ENCODE measurements around the gene PRRT3.

Gene PRRT3

DNA sequence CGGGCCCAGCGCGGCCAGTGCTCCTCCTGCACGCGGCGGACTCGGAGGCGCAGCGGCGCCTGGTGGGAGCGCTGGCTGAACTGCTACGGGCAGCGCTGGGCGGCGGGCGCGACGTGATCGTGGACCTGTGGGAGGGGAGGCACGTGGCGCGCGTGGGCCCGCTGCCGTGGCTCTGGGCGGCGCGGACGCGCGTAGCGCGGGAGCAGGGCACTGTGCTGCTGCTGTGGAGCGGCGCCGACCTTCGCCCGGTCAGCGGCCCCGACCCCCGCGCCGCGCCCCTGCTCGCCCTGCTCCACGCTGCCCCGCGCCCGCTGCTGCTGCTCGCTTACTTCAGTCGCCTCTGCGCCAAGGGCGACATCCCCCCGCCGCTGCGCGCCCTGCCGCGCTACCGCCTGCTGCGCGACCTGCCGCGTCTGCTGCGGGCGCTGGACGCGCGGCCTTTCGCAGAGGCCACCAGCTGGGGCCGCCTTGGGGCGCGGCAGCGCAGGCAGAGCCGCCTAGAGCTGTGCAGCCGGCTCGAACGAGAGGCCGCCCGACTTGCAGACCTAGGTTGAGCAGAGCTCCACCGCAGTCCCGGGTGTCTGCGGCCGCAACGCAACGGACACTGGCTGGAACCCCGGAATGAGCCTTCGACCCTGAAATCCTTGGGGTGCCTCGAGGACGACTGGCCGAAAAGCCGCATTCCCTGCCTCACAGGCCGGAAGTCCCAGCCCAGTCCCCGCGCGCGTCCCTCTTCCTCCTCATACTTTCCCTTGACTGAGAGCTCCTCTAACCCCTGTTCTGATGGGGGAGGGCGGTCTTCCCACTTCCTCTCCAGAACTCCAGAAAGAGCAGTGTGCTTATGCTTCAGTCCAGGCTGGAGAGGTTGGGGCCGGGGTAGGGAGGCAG, 36.7 kb downstream of the PRRT3 start:
- peak overlapping the region; percentile 36 to 83 (median 68) for H3K4me3 ChIP-seq (ENCODE audit: control insufficient read depth in 1 of 7, extremely low read depth in 1 of 7, insufficient read depth in 4 of 7, low read depth in 2 of 7, low read length in 6 of 7)
- DNase-seq, result peak in 2 of 3 donors; percentile 47 to 63
- peaks cover 0 to 4% (median 0%) of the 10 kb centered on the region in 5 experiments for H3K9me3 ChIP-seq (ENCODE audit: control extremely low read depth in 1 of 5, control insufficient read depth in 4 of 5, insufficient read depth in 2 of 5, low read depth in 1 of 5, low read length in 4 of 5)
- POLR2A ChIA-PET, result interaction anchor here (1.0 to 2.3 kb wide), 2 partner anchors 18 to 24 kb away, joined by 7 to 8 read pairs; partner anchors contain the start of genes CRELD1 and JAGN1
- WGBS (ENCODE audit: insufficient coverage), result under 1% methylated on average over 78 of the region's 99 CpGs
- CTCF ChIA-PET, result interaction anchor here (0.6 to 6.2 kb wide), 8 partner anchors 13 to 312 kb away, joined by 3 to 48 read pairs (median 4); partner anchors contain the start of gene IL17RE
- H3K4me1 ChIP-seq (ENCODE audit: control extremely low read depth in 1 of 4, control insufficient read depth in 4 of 4, insufficient read depth in 4 of 4, low read length in 3 of 4), result peaks cover 4 to 57% (median 55%) of the 10 kb centered on the region in 4 experiments
- peaks cover 0 to 10% (median under 1%) of the 10 kb centered on the region in 4 experiments for H3K36me3 ChIP-seq (ENCODE audit: control insufficient read depth in 4 of 4, insufficient read depth in 4 of 4, low read length in 3 of 4)
- H3K27me3 ChIP-seq (replicated peaks in 2 of 5; ENCODE audit: control insufficient read depth in 4 of 5, insufficient read depth in 5 of 5, low read length in 4 of 5), result no peaks in the 10 kb centered on the region
- H3K27ac ChIP-seq (ENCODE audit: insufficient read depth in 1 of 2, low read depth in 1 of 2, low read length in 2 of 2, poor library complexity in 1 of 2, severe bottlenecking in 2 of 2), result no peak overlapping the region

- H3K4me3 ChIP-seq (ENCODE audit: control insufficient read depth in 1 of 7, extremely low read depth in 1 of 7, insufficient read depth in 4 of 7, low read depth in 2 of 7, low read length in 6 of 7), result peak overlapping the region; percentile 36 to 83 (median 68)
- 24% methylated on average over 11 of the region's 15 CpGs for WGBS (ENCODE audit: insufficient coverage)
- DNase-seq, result no peak
- peaks cover 0 to 4% (median 0%) of the 10 kb centered on the region in 5 experiments for H3K9me3 ChIP-seq (ENCODE audit: control extremely low read depth in 1 of 5, control insufficient read depth in 4 of 5, insufficient read depth in 2 of 5, low read depth in 1 of 5, low read length in 4 of 5)
- CTCF ChIA-PET, result interaction anchor here (0.7 to 6.2 kb wide), 11 partner anchors 12 to 66 kb away, joined by 3 to 48 read pairs (median 4); partner anchors contain the start of genes CRELD1, IL17RE and JAGN1
- H3K27ac ChIP-seq (ENCODE audit: insufficient read depth in 1 of 2, low read depth in 1 of 2, low read length in 2 of 2, poor library complexity in 1 of 2, severe bottlenecking in 2 of 2), result no peak overlapping the region
- POLR2A ChIA-PET, result no interaction called here
- H3K36me3 ChIP-seq (ENCODE audit: control insufficient read depth in 4 of 4, insufficient read depth in 4 of 4, low read length in 3 of 4), result peaks cover 0 to 10% (median under 1%) of the 10 kb centered on the region in 4 experiments
- H3K4me1 ChIP-seq (ENCODE audit: control extremely low read depth in 1 of 4, control insufficient read depth in 4 of 4, insufficient read depth in 4 of 4, low read length in 3 of 4), result peaks cover 4 to 57% (median 55%) of the 10 kb centered on the region in 4 experiments
- H3K27me3 ChIP-seq (replicated peaks in 2 of 5; ENCODE audit: control insufficient read depth in 4 of 5, insufficient read depth in 5 of 5, low read length in 4 of 5), result no peaks in the 10 kb centered on the region
Observed at GRCh38 chr3:9914559-9915253, 37.5 kb downstream of the PRRT3 start.

- no peak for DNase-seq
- H3K4me3 ChIP-seq (ENCODE audit: control insufficient read depth in 1 of 7, extremely low read depth in 1 of 7, insufficient read depth in 4 of 7, low read depth in 2 of 7, low read length in 6 of 7), result no peak overlapping the region
- no peak overlapping the region for H3K27ac ChIP-seq (ENCODE audit: insufficient read depth in 1 of 2, low read depth in 1 of 2, low read length in 2 of 2, poor library complexity in 1 of 2, severe bottlenecking in 2 of 2)
- peaks cover 0 to 4% (median 0%) of the 10 kb centered on the region in 5 experiments for H3K9me3 ChIP-seq (ENCODE audit: control extremely low read depth in 1 of 5, control insufficient read depth in 4 of 5, insufficient read depth in 2 of 5, low read depth in 1 of 5, low read length in 4 of 5)
- H3K36me3 ChIP-seq (ENCODE audit: control insufficient read depth in 4 of 4, insufficient read depth in 4 of 4, low read length in 3 of 4), result peaks cover 0 to 12% (median under 1%) of the 10 kb centered on the region in 4 experiments
- ChIA-PET POLR2A (no interaction called here), CTCF (interaction anchor here (0.7 to 6.2 kb wide), 12 partner anchors 11 to 65 kb away, joined by 3 to 48 read pairs (median 4); partner anchors contain the start of genes CIDEC, CRELD1, IL17RE and JAGN1)
- 80% methylated on average over 1 of the region's 1 CpG for WGBS (ENCODE audit: insufficient coverage)
- peaks cover 4 to 57% (median 55%) of the 10 kb centered on the region in 4 experiments for H3K4me1 ChIP-seq (ENCODE audit: control extremely low read depth in 1 of 4, control insufficient read depth in 4 of 4, insufficient read depth in 4 of 4, low read length in 3 of 4)
- H3K27me3 ChIP-seq (replicated peaks in 2 of 5; ENCODE audit: control insufficient read depth in 4 of 5, insufficient read depth in 5 of 5, low read length in 4 of 5), result no peaks in the 10 kb centered on the region
Observed at GRCh38 chr3:9914011-9914410, 38.2 kb downstream of the PRRT3 start.

DNA sequence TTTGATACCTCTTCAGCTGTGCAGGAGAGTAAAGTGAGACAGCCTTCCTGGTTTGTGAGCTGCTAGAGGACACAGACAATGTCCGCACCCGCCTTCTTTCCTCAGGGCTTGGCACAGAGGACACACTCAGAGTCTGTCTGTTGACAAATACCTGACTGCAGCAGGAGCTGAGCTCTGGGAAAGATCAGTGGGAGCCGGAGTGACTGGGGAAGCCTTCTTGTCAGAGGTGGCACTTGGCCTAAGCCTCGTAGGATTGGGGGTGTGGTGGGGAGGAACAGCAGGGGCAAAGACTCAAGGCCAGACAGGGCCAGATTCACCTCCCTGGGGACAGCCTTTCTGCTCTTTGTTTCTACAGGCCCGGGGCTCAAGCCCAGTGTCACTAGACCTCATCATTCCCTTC, 38.6 kb downstream of the PRRT3 start:
- no peaks in the 10 kb centered on the region for H3K27me3 ChIP-seq (replicated peaks in 2 of 5; ENCODE audit: control insufficient read depth in 4 of 5, insufficient read depth in 5 of 5, low read length in 4 of 5)
- H3K4me3 ChIP-seq (ENCODE audit: control insufficient read depth in 1 of 7, extremely low read depth in 1 of 7, insufficient read depth in 4 of 7, low read depth in 2 of 7, low read length in 6 of 7), result no peak overlapping the region
- peaks cover 4 to 57% (median 55%) of the 10 kb centered on the region in 4 experiments for H3K4me1 ChIP-seq (ENCODE audit: control extremely low read depth in 1 of 4, control insufficient read depth in 4 of 4, insufficient read depth in 4 of 4, low read length in 3 of 4)
- ChIA-PET POLR2A (interaction anchor here (1.4 kb wide), 1 partner anchor 19 kb away, joined by 6 read pairs; the partner anchor contains the start of gene CRELD1), CTCF (interaction anchor here (0.7 to 6.2 kb wide), 9 partner anchors 11 to 67 kb away, joined by 3 to 48 read pairs (median 5); partner anchors contain the start of genes CIDEC, CRELD1, IL17RE and JAGN1)
- H3K9me3 ChIP-seq (ENCODE audit: control extremely low read depth in 1 of 5, control insufficient read depth in 4 of 5, insufficient read depth in 2 of 5, low read depth in 1 of 5, low read length in 4 of 5), result peaks cover 0 to 4% (median 0%) of the 10 kb centered on the region in 5 experiments
- 97% methylated on average over 5 of the region's 5 CpGs for WGBS (ENCODE audit: insufficient coverage)
- H3K27ac ChIP-seq (ENCODE audit: insufficient read depth in 1 of 2, low read depth in 1 of 2, low read length in 2 of 2, poor library complexity in 1 of 2, severe bottlenecking in 2 of 2), result no peak overlapping the region
- DNase-seq, result no peak
- H3K36me3 ChIP-seq (ENCODE audit: control insufficient read depth in 4 of 4, insufficient read depth in 4 of 4, low read length in 3 of 4), result peaks cover 0 to 16% (median under 1%) of the 10 kb centered on the region in 4 experiments

GRCh38 chr3:9912294-9912935, 39.8 kb downstream of the PRRT3 start:
- CTCF ChIA-PET, result interaction anchor here (0.6 to 6.2 kb wide), 14 partner anchors 10 to 68 kb away, joined by 3 to 48 read pairs (median 4); partner anchors contain the start of genes CIDEC, CRELD1, IL17RE and JAGN1
- Histone ChIP-seq H3K4me1 (ENCODE audit: control extremely low read depth in 1 of 4, control insufficient read depth in 4 of 4, insufficient read depth in 4 of 4, low read length in 3 of 4) (peaks cover 4 to 55% (median 51%) of the 10 kb centered on the region in 4 experiments), H3K4me3 (ENCODE audit: control insufficient read depth in 1 of 7, extremely low read depth in 1 of 7, insufficient read depth in 4 of 7, low read depth in 2 of 7, low read length in 6 of 7) (peak overlapping the region in 3 of 7 experiments; percentile 5 to 34 (median 22)), H3K27me3 (replicated peaks in 2 of 5; ENCODE audit: control insufficient read depth in 4 of 5, insufficient read depth in 5 of 5, low read length in 4 of 5) (no peaks in the 10 kb centered on the region), H3K36me3 (ENCODE audit: control insufficient read depth in 4 of 4, insufficient read depth in 4 of 4, low read length in 3 of 4) (peaks cover 0 to 26% (median under 1%) of the 10 kb centered on the region in 4 experiments), H3K9me3 (ENCODE audit: control extremely low read depth in 1 of 5, control insufficient read depth in 4 of 5, insufficient read depth in 2 of 5, low read depth in 1 of 5, low read length in 4 of 5) (peaks cover 0 to 4% (median 0%) of the 10 kb centered on the region in 5 experiments), H3K27ac (ENCODE audit: insufficient read depth in 1 of 2, low read depth in 1 of 2, low read length in 2 of 2, poor library complexity in 1 of 2, severe bottlenecking in 2 of 2) (no peak overlapping the region)
- 22% methylated on average over 5 of the region's 7 CpGs for WGBS (ENCODE audit: insufficient coverage)
- peak; percentile 82 to 95 (median 93) for DNase-seq
- POLR2A ChIA-PET, result interaction anchor here (1.4 to 2.2 kb wide), 2 partner anchors 10 to 21 kb away, joined by 6 to 11 read pairs; partner anchors contain the start of genes CRELD1 and IL17RE

DNA sequence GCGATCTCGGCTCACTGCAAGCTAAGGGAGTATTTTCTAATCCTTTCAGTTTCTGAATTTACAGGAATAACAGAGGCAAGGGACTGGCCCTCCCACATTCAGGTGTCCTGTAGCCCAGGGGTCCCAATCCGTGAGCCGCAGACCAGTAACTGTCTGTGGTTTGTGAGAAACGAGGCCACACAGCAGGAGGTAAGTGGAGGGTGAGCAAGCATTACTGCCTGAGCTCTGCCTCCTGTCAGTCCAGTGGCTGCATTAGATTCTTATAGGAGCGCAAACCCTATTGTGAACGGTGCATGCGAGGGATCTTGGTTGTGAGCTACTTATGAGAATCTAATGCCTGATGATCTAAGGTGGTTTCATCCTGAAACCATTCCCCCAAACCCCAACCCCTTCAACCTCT, 40.3 kb downstream of the PRRT3 start:
- peak overlapping the region in 1 of 7 experiments; percentile 34 for H3K4me3 ChIP-seq (ENCODE audit: control insufficient read depth in 1 of 7, extremely low read depth in 1 of 7, insufficient read depth in 4 of 7, low read depth in 2 of 7, low read length in 6 of 7)
- DNase-seq, result peak in 2 of 3 donors; percentile 44 to 48
- peaks cover 0 to 27% (median under 1%) of the 10 kb centered on the region in 4 experiments for H3K36me3 ChIP-seq (ENCODE audit: control insufficient read depth in 4 of 4, insufficient read depth in 4 of 4, low read length in 3 of 4)
- H3K4me1 ChIP-seq (ENCODE audit: control extremely low read depth in 1 of 4, control insufficient read depth in 4 of 4, insufficient read depth in 4 of 4, low read length in 3 of 4), result peaks cover 4 to 49% (median 47%) of the 10 kb centered on the region in 4 experiments
- H3K9me3 ChIP-seq (ENCODE audit: control extremely low read depth in 1 of 5, control insufficient read depth in 4 of 5, insufficient read depth in 2 of 5, low read depth in 1 of 5, low read length in 4 of 5), result peaks cover 0 to 4% (median 0%) of the 10 kb centered on the region in 5 experiments
- ChIA-PET CTCF (interaction anchor here (1.0 to 6.2 kb wide), 11 partner anchors 9 to 68 kb away, joined by 3 to 48 read pairs (median 4); partner anchors contain the start of genes CRELD1 and IL17RE), POLR2A (interaction anchor here (2.2 kb wide), 1 partner anchor 9 kb away, joined by 11 read pairs; the partner anchor contains the start of gene IL17RE)
- no peak overlapping the region for H3K27ac ChIP-seq (ENCODE audit: insufficient read depth in 1 of 2, low read depth in 1 of 2, low read length in 2 of 2, poor library complexity in 1 of 2, severe bottlenecking in 2 of 2)
- WGBS (ENCODE audit: insufficient coverage), result 57% methylated on average over 3 of the region's 8 CpGs
- no peaks in the 10 kb centered on the region for H3K27me3 ChIP-seq (replicated peaks in 2 of 5; ENCODE audit: control insufficient read depth in 4 of 5, insufficient read depth in 5 of 5, low read length in 4 of 5)

Measured in common myeloid progenitor, CD34-positive (primary cell).